Spinal cord (tissue), 10 donors: Measurements from ENCODE around the gene STXBP1. TPM values are rescaled to one million over a fixed set of nuclear protein-coding genes. Genes with fewer than 3 reads are reported as not detected.

ENCODE experiments used
- DNase-seq, 6 donors: peaks; one replicate each; pipeline versions ENCODE4 v3.0.0 to v3.0.0-alpha.2; 2013 to 2015; ENCODE audit warnings: low spot score in 6 of 6, low read depth in 4 of 6
- H3K27ac ChIP-seq: one replicate; pipeline ENCODE4 v1.5.1; 2013; ENCODE audit warnings: low read depth, low read length, control low read depth
- H3K27me3 ChIP-seq: one replicate; pipeline ENCODE4 v1.6.1; 2013; ENCODE audit warnings: low read length; ENCODE audit not compliant: control insufficient read depth, insufficient read depth
- H3K36me3 ChIP-seq: one replicate; pipeline ENCODE4 v1.6.1; 2013; ENCODE audit warnings: low read length; ENCODE audit not compliant: control insufficient read depth, insufficient read depth
- H3K4me1 ChIP-seq: one replicate; pipeline ENCODE4 v1.6.1; 2013; ENCODE audit warnings: low read length; ENCODE audit not compliant: control insufficient read depth, insufficient read depth
- H3K4me3 ChIP-seq: one replicate; pipeline ENCODE4 v1.5.1; 2013; ENCODE audit warnings: low read depth, low read length, control low read depth
- H3K9me3 ChIP-seq: one replicate; pipeline ENCODE4 v1.6.1; 2013; ENCODE audit warnings: low read length; ENCODE audit not compliant: control insufficient read depth, insufficient read depth
- WGBS: methylation state at CpG from one replicate; pipeline ENCODE4 v1.1.5; 2013; ENCODE audit warnings: missing lambda C conversion rate; ENCODE audit not compliant: insufficient coverage; 5-methylcytosine and 5-hydroxymethylcytosine counted together
- polyA plus RNA-seq, 2 donors: library from polyadenylated mRNA; unstranded; fragments of 120-200 nt; gene quantifications; one replicate each; pipeline ENCODE4 v1.2.1, GENCODE V29; 2013; ENCODE audit not compliant: insufficient read length in 2 of 2
- total RNA-seq, 2 donors: library from RNA; depleted of rRNA in 1 of 2; stranded (reverse); fragments of 120-200 nt in 1 of 2; fragments of >200 nt in 1 of 2; gene quantifications; one replicate each; pipeline versions ENCODE4 v1.2.3 to v1.2.4, GENCODE V29; 2013 to 2014
- donor health status: healthy.

STXBP1 gene
- total and polyA plus RNA-seq, 4 donors = 45.0 to 301 (median 190) TPM

DNA sequence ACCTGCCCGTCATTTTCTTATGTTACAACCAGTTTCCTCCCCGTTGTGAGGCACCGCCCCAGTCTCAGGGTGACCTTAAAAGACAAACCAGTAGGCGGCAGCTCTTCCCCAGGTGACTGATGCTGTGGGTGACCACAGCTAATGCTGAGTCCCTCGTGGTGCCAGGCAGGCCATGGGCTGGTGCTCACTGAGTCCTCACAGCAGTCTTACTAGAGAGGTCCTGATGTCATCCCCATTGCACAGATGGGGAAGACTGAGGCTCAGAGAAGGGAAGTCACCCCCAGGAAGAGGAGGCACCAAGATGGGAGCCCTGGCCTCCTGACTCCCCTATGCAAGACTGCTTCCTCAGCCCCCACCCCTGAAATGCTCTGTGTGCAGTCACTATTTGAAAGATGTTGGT is 95.7 kb downstream of the STXBP1 start:
- 57% methylated on average over 5 of the region's 5 CpGs for WGBS
- Histone ChIP-seq H3K4me1 (peaks cover 35% of the 10 kb centered on the region), H3K27ac (no peak overlapping the region), H3K9me3 (no peaks in the 10 kb centered on the region), H3K4me3 (no peak overlapping the region), H3K27me3 (no peaks in the 10 kb centered on the region), H3K36me3 (peaks cover 26% of the 10 kb centered on the region)
- no peak for DNase-seq

GRCh38 chr9:127708952-127709587 is 97.0 kb downstream of the STXBP1 start:
- Histone ChIP-seq H3K36me3 (peaks cover 36% of the 10 kb centered on the region), H3K9me3 (no peaks in the 10 kb centered on the region), H3K27me3 (no peaks in the 10 kb centered on the region), H3K4me3 (no peak overlapping the region), H3K4me1 (peaks cover 39% of the 10 kb centered on the region), H3K27ac (no peak overlapping the region)
- 94% methylated on average over 8 of the region's 8 CpGs for WGBS
- no peak for DNase-seq

DNA sequence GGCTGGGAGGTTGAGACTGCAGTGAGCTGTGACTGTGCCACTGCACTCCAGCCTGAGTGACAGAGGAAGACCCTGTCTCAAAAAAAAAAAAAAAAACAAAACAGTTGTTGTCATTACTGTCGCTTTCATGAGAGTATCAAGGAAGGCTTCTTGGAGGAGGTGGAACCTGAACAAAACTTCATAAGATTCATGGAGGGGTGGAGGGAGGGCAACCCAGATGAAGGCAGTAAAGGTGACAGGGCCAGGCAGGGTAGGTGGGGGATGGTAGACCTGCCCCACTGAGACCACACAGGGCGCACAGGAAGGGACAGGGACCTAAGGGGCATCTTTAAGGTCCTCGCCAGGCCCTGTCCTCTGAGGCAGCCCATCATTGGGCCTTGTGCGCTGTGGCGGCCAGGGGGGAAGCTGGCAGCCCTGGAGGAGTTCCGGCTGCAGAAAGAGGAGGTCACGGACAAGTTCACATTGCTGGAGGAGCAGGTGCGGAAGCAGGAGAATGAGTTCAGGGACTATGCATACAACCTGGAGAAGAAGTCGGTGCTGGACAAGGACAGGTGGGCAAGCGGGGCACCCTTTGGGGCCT is 98.2 kb downstream of the STXBP1 start:
- Histone ChIP-seq H3K27me3 (no peaks in the 10 kb centered on the region), H3K4me1 (peaks cover 42% of the 10 kb centered on the region), H3K36me3 (peaks cover 39% of the 10 kb centered on the region), H3K9me3 (no peaks in the 10 kb centered on the region), H3K27ac (no peak overlapping the region), H3K4me3 (no peak overlapping the region)
- no peak for DNase-seq
- 95% methylated on average over 9 of the region's 10 CpGs for WGBS

GRCh38 chr9:127711226-127711701 is 99.2 kb downstream of the STXBP1 start:
- H3K27ac ChIP-seq = no peak overlapping the region
- no peaks in the 10 kb centered on the region for H3K9me3 ChIP-seq
- no peaks in the 10 kb centered on the region for H3K27me3 ChIP-seq
- H3K4me1 ChIP-seq = peaks cover 41% of the 10 kb centered on the region
- DNase-seq = no peak
- H3K4me3 ChIP-seq = no peak overlapping the region
- peaks cover 39% of the 10 kb centered on the region for H3K36me3 ChIP-seq
- 52% methylated on average over 9 of the region's 9 CpGs for WGBS

DNA sequence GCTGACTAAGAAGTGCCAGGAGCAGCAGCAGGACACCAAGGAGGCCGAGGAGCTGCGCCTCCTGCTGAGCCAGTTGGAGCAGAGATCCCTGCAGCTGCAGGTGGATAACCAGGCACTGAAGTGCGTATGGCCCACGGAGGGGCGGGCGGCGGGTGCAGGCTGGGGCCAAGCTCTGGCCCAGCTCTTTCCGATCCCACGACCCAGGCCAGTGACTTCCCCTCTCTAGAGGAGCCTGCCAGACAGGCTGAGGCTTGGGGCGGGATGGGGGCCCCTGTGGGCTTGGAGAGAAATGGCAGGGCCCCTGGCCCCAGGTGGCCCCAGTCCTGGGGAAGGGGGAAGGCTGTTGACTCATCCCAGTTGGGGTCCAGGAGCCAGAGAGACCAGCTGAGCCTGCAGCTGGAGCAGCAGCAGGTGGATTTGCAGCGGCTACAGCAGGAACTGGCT is 99.8 kb downstream of the STXBP1 start:
- Histone ChIP-seq H3K9me3 (no peaks in the 10 kb centered on the region), H3K4me1 (peaks cover 41% of the 10 kb centered on the region), H3K27ac (no peak overlapping the region), H3K4me3 (no peak overlapping the region), H3K27me3 (no peaks in the 10 kb centered on the region), H3K36me3 (peaks cover 39% of the 10 kb centered on the region)
- WGBS = 57% methylated on average over 11 of the region's 11 CpGs
- no peak for DNase-seq

DNA sequence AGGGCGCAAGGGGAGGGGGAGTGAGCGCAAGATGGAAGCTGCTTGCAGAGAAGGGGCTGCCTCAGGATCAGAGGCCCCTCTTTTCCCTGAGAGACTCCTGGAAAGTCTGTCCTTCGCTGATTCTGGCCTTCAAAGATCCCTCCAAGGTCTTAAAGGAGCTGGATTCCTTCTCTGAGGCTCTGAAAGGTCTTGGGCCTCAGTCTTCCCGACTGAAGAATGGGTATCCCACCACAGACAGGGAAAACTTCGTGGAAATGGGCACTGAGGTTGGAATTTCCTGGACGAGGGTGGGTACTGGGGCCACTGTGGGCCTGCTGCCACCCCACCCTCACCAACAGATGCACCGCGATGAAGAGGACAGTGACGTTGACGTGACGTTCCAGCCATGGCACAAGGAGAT is 100.3 kb downstream of the STXBP1 start:
- no peak overlapping the region for H3K4me3 ChIP-seq
- peaks cover 42% of the 10 kb centered on the region for H3K4me1 ChIP-seq
- no peak for DNase-seq
- no peak overlapping the region for H3K27ac ChIP-seq
- WGBS = 91% methylated on average over 8 of the region's 11 CpGs
- no peaks in the 10 kb centered on the region for H3K9me3 ChIP-seq
- H3K27me3 ChIP-seq = no peaks in the 10 kb centered on the region
- H3K36me3 ChIP-seq = peaks cover 39% of the 10 kb centered on the region

DNA sequence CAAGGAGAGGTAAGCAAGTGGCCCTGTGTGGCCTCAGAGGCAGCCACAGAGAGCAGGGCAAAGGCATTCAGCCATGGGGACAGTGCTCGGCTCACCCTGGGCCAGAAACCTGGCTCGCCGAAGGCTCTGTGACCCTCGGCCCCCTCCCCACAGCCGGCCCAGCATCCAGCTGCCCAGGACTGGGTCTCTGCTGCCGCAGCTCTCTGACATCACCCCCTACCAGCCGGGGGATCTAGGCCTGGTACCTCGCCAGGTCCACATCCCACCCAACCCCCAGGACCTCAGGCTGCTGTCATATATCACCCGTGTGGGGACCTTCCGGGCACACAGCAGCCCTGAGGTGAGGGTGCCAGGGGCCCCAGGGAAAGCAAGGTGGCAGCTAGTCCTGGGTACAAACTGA is 100.8 kb downstream of the STXBP1 start:
- WGBS = 81% methylated on average over 8 of the region's 10 CpGs
- Histone ChIP-seq H3K4me1 (peaks cover 46% of the 10 kb centered on the region), H3K27me3 (no peaks in the 10 kb centered on the region), H3K9me3 (no peaks in the 10 kb centered on the region), H3K36me3 (peaks cover 39% of the 10 kb centered on the region), H3K27ac (no peak overlapping the region), H3K4me3 (no peak overlapping the region)
- DNase-seq = no peak

- WGBS = 77% methylated on average over 17 of the region's 19 CpGs
- Histone ChIP-seq H3K27me3 (no peaks in the 10 kb centered on the region), H3K4me3 (peak overlapping the region; percentile 92), H3K36me3 (peaks cover 38% of the 10 kb centered on the region), H3K9me3 (no peaks in the 10 kb centered on the region), H3K4me1 (peaks cover 46% of the 10 kb centered on the region), H3K27ac (no peak overlapping the region)
- DNase-seq = no peak
Measured at GRCh38 chr9:127714020-127714750, 102.1 kb downstream of the STXBP1 start.

DNA sequence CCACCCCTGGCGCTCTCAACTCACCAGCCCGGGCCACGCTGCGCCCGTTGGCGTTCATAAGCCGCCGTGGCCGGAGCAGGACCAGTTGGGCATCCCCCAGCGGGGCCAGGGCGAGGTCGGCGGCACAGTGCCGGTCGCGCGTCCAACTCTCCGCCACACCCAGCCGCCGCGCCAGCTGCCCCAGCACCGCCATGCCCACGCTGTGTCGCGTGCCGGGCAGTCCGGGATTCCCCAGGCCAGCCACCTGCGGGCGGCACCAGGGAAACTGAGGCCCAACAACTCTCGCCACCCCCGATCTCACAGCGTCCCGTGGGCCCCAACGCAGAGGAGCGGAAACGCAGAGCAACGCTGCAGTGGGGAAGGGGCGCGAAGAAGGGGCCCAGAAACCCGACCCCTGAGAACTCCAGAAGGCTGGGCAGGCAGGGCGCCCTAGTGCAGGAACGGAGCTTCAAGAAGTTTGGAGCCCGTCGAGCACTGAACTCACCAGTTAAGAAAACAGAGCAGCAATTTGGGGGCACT is 102.9 kb downstream of the STXBP1 start:
- Histone ChIP-seq H3K27me3 (no peaks in the 10 kb centered on the region), H3K4me1 (peaks cover 46% of the 10 kb centered on the region), H3K4me3 (peak overlapping the region; percentile 92), H3K9me3 (no peaks in the 10 kb centered on the region), H3K36me3 (peaks cover 34% of the 10 kb centered on the region), H3K27ac (peak overlapping the region; percentile 89)
- under 1% methylated on average over 44 of the region's 44 CpGs for WGBS
- no peak for DNase-seq
